IPS DF 19.7 (cell line): Measurements from ENCODE around the gene PLEKHM2.

Source experiments
- DNase-seq: peaks from one replicate; pipeline ENCODE4 v3.0.0-alpha.2; 2013; ENCODE audit warnings: low read depth, low spot score

Gene PLEKHM2

DNA sequence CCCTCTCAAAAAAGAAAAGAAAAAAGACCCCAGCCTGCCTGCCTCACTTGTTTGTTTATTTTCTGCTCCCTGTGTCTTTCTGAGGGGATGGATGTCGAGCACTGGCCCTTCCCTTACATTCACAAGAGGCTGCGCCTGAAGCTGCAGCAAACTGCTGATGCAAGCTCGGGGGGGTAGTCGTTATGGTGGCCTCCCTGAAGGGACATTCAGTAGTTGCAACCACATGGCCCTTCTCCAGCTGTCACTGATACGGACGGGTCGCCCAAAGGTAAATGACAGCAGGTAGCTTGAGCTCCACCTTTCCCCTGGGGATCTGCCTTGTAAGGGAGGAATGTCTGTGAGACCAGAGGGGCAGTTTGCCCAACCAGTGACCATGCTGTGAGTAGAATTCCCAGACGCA, 17.7 kb downstream of the PLEKHM2 start:
- no peak for DNase-seq

DNA sequence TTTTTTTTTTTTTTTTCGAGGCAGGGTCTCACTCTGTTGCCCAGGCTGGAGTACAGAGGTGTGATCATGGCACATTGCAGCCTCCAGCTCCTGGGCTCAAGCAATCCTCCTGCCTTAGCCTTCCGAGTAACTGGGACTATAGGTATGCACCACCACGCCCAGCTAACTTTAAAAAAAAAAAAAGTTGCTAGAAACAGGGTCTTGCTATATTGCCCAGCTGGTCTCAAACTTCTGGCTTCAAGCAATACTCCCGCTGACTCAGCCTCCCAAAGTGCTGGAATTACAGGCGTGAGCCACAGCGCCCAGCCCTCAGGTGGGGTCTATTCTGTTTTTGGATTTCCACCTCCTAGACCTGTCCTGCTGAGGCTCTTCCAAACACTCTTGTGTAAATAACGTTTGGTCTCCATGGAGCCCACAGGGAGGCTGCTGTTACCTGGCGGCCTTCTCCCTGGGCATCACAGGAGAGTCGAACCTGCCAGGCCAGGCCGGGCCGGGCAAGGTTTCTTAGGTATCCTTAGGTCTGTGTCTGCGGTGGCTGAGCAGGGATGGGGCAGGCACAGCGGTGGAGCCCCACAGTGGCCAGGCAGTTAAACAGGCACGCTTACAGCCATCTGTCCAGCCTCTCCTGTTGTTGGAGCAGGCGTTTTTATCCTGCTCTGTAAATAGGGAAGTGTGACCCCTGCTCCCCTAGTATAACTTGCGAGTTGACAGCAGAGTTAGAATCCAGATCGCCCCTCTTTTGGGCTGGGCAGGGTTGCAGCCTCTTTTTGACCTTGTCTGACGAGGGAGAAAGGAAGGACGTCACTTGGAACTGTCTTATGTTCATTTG, 18.8 kb downstream of the PLEKHM2 start:
- no peak for DNase-seq

DNA sequence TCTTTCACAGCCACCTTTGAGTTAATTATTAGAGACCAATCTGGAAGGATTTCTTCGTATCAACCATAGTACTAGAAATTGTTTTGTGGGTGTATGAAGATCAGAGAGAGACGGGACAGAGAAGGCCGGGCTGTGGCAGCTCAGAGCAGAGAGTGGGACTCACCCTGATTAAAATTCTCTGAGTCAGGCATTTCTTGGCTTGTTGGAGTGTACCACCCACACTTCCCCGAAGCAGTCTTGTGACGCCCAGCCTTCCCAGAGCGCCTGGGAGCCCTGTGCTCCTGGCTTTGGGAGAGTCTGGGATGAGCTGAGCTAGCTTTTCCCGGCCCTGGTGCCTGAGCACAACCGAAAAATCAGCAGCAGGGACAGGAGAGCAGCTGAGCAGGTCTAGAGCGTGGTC, 19.4 kb downstream of the PLEKHM2 start:
- DNase-seq, result no peak

DNA sequence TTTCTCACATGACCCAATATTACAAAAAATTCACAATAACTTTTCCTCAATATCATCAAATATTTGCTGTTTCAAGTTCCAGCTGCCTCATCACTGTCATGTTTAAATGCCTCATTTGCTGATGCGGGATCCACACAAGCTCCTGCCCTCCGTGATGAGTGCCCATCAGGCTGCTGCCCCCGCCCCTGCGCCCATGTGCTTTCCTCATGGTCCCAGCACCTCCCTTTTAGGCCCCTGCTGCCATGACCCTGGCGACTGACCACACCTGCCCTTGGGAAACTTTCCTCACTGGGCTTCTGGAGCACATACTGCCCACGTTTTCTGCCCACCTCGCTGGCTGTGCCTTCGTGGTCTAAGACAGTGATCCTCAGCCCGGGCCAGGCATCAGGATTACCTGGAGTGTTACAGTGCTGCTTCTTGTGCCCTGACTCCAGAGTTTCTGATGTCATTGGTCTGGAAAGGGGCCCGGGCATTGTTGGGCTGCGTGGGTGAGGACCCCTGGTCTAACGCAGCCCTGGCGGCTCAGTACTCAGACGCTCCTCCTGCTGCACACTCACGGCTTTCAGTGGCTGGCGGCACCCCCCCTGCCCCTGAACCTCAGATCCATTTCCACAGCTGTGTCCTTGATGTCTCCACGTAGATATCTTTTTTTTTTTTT, 20.5 kb downstream of the PLEKHM2 start:
- DNase-seq, result no peak

DNA sequence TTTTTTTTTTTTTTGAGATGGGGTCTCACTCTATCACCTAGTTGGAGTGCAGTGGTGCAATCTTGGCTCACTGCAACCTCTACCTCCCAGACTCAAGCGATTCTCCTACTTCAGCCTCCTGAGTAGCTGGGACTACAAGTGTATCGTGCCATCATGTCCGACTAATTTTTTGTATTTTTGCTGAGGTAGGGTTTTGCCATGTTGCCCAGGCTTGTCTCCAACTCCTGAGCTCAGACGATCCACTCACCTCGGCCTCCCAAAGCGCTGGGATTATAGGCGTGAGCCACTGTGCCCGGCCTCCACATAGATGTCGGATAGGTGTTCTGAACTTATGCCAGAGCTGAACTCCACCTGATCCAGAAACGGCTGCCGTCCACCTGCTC, 21.1 kb downstream of the PLEKHM2 start:
- DNase-seq, result no peak

DNA sequence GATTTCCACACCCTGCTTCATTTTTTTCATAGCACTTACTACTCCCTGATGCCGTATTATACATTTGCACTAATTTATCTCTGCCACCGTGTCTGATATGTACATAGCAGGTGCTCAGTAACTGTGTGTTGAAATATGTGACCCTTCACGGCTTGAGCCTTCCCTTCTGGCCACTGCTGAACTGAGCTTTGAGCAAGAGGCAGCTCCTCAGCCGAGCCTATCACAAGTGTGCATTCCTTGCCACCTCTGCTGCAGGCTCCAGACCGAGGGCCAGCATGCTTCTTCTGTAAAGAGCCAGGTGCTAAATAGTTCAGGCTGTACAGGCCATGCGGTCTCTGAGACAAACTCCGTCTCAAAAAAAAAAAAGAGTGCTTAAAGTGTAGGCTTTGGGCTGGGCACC, 22.6 kb downstream of the PLEKHM2 start:
- no peak for DNase-seq

DNA sequence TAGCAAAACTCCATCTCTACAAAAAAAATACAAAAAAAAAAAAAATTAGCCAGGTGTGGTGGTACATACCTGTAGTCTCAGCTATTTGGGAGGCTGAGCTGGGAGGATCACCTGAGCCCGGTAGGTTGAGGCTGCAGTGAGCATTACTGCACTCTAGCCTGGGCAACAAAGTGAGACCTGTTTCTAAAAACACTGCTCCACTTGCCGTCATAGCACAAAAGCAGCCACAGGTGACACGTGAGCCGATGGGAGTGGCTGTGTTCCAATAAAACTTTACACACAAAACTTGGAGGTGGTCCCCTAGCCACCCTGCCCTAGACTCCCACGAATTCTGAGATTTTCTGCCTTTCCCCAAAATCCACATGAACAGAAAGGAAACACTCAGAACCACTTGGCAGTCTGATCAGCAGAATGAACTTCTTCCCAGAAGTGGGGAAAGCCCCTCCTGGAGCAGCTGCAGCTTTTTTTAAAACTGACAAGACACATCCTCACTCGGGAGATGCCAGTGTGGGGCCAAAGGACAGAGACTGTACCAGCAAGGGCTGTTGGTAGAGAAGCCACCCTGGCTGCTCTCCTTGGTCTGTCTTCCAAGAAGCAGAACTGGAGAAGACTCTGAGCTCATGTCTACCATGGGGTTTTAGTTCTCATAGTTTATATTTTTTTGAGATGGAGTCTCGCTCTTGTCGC, 23.3 kb downstream of the PLEKHM2 start:
- DNase-seq, result no peak

DNA sequence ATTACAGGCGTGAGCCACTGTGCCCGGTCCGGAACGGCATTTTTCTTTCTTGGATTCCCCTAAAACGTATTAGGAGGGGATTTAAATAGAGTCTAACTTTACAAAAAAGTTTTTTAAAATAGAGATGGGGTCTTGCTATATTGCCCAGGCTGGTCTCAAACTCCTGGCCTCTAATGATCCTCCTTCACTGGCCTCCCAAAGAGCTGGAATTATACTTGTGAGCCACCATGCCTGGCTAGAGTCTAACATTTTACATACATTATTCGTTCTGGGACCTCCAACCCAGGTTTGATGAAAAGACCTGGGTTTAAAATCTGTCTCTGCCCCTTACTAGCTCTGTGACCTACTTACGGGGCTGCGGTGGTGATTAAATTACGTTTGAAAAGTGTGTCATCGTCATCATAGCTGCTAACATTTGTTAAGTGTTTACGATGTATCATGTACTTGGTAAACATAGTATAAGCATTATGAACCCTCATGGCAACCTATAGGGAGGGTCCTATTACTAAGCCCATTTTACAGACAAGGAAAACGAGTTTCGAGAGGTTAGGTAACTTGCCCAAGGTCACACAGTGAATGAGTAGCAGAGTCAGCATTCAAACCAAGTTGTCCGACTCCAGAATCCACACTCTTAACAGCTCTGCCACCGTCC, 24.5 kb downstream of the PLEKHM2 start:
- DNase-seq, result no peak

DNA sequence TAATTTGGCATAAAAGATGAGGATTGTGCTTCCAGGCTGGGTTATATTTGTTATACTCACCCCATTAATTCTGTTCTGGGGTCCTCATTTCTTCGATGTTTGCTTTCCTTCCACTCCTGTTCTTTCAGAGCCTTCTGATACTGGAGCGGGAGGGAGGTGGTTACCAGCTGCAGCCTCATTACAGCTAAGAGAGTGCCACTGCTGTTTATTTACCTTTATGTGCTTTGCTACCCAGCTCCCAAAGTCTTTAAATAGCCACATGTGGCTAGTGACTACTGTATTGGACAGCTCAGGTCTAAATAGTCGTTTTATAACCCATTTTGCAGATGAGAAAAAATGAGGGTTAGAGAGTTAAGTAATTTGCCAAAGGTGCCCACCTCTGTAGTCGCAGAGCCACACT, 25.1 kb downstream of the PLEKHM2 start:
- no peak for DNase-seq

DNA sequence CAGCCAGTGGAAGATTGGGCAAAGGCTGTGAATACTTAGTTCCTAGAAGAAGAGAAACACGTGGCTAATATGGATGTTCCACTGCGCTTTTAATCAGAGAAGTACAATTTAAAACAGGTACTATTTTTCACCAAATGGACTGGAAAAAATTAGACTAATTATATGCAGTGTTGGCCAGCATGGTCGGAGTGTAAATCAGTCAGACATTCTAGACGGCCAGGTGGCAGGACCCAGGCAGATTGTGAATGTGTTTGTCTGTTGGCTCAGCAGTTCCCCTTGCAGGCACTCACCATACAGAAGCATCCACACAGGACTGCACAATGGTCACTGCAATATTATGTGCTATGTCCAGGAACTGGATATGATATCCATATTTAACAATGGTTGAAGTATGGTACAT, 28.0 kb downstream of the PLEKHM2 start:
- no peak for DNase-seq

DNA sequence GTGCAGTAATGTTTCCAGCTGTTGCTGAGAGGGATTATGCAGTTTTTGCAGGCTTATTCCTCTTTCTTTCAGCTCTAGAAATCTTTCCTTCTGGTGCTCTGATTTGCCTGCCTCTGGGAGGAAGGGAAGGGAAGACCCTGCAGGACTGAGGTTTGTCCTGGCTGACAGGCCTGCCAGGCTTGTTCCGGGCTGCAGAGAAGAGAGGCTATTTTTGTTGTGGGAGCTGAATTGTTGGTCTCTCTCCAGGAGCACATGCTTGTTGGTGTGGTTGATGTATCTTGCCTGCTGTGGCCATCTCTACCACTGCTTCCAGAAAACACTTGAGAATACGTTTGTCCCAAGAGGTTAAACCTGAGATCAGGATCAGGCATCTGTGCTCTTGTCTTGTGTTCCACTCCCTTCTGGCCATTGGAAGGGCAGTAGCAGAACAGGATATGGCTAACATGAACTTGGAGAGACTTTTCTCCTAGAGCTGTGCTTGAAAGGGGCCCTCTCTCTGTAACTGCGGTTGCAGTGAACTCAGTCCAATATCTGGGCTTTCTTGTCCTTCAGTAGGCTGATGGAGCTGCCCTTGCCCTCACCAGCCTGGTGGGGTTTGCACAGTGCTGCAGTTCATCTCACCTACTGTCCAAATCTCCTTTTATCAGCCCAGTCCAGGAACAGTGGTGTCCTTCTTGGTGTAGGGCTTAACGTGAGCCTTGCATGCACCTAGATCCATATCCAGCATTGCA, 30.5 kb downstream of the PLEKHM2 start:
- DNase-seq, result no peak

DNA sequence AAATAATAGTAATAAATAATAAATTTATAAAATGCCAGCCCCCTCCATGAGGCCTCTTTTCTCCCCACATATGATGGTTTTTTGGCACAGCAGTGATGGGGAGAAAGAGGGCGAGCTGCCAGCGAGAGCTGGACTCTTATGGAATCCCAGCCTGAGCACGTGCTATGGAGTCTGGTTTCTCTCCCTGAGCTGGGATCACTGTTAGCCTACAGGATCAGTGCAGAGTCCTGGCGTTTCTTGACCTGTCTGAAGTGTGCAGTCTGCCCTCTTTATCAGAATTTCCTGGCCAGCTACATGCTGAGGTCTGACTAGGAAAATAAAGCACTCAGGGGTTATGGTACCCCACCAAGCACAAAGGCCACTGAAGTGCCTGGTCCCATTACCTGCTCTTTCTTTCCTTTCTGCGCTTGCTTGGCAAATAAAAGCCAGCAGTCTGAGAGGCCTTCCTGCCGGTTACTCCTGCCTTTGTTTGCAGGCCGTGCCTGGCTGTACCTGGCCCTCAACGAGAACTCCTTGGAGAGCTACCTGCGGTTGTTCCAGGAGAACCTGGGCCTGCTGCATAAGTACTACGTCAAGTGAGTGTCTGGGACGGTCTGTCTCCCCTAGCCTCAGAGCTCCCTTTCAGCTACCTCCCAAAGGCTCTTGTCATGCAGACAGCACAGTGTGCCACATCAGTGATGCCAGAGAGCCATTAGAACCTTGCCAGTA, 33.5 kb downstream of the PLEKHM2 start:
- DNase-seq, result no peak

DNA sequence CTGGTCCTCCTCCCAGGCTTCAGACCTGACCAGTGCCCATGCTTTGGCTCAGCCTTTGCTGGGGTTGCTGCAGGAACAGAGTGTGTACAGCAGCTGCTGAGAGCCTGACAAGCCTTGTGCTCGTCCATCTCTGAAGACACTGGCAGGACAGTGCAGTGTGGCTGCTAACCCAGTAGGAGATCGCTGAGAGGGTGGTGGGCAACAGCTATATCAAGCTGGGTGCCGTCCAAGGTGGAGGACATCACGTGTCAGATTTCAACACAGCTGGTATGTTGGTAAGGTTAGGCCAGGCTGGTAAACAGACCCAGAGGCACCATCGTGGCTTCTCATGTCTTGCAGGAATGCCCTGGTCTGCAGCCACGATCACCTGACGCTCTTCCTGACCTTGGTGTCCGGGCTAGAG, 34.1 kb downstream of the PLEKHM2 start:
- no peak for DNase-seq

DNA sequence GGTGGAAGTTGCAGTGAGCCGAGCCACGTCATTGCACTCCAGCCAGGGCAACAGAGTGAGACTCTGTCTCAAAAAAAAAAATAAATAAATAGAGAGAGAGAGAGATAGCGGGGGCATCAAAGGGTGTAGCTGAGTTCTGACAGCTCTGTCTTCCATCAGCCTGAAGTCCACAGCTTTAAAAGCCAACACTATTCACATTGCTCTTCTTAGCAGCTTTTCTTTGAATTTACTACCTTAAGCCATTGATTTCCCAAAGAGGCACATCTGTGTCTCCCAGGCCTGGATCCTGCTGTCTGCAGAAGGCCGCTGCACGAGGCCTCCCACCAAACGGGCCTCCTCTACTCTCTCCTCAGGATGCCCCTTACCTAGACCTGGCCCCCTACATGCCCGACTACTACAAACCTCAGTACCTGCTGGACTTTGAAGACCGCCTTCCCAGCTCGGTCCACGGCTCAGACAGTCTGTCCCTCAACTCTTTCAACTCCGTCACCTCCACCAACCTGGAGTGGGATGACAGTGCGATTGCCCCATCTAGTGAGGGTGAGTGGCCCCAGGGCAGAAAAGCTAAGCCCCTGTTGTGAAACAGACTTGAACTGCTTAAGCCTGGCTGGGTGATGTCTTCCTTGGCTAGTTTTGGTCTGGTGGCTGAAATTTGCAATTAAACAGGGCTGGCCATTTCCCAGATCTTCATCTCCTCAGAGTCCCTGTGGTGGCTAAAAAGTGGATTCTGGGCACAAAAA, 35.4 kb downstream of the PLEKHM2 start:
- no peak for DNase-seq

DNA sequence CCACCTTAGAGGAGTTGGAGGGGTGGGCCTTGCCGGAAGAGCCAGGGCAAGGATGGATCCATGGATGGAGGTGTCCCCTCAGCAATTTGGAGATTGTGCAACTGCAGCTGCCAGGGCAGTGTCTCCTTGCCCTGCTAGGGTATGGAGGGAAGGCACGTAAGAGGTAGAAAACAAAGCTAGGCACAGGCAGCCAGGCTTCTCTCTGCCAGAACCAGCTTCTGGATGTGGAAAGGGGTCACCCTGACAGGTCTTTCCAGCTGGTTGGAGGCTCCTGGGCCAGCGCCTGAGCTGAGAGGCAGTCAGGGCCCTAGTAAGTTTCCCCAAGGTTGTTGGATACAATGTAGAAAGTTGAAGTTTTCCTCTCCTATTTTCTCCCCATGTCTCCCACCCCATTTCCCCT, 36.7 kb downstream of the PLEKHM2 start:
- DNase-seq, result no peak

DNA sequence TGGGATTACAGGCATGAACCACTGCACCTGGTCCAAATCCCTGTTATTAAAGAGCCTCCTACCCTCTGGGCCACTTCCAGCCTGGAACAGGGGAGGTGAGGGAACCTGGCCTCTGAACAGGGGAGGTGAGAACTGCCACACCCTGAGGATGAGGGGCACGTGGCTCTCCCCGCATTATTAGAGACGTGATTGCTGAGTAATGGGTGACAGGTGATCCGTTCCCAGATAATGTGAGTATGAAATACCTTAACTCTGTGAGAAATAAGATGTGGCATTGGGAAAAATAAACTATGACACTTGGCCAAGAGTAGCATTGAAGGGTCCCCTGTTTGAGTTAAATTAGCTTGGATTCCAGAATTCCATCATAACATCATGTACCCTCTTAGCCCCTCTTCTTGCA, 38.3 kb downstream of the PLEKHM2 start:
- no peak for DNase-seq

DNA sequence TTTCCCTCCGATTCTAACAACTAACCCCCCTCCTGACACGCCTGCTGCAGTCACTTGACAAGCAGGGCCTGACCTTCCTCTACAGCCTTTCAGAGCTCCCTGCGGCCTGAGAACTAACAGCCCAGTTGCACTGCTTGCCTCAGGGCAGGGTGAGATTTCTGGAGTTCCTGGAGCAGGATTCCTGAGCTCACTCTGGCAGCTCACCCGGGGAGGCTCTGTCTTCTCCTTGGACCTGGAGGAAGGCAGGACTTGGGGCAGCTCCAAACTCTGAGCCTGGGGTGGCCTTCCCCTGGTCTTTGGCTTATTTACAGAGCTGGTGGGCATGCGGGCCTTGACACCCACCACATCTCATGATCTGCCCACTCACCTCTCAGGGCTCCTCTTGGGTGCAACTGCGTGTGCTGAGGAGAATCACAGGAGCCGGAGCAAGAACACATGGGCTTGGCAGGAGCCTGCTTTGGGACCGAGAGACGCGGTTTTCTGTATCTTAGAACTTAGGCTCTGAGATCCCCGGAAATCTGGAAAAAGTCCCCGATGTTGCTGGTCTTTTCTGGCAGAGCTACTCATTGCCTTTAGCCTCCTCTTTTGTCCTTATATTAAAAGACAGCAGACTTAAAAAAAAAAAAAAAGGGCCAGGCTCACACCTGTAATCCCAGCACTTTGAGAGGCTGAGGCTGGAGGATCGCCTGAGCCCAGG, 38.9 kb downstream of the PLEKHM2 start:
- DNase-seq, result no peak

DNA sequence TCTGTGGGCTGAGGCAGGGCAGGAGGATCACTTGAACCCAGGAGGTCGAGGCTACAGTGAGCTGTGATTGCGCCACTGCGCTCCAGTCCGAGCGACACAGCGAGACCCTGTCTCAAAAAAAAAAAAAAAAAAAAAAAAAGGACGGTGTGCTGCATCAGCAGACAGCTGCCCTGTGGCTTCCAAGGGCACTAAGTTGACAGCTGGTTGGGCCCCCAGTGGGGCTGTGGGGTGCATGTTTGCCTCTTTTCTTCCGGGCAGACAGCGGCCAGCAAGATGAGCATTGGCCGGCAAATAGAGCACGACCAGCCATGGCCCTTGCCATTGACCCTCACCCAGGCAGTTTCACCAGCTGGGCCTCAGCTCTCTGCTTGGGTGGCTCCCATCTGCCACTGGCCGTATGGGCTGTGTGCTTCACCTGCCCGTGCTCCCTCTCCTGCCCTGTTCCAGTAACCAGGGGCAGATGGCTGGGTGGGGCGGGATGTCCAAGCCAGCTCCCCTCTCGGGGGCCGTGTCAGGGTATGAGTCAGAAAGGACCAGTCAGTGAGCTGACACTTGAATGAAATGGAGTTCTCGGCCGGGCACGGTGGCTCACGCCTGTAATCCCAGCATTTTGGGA, 39.6 kb downstream of the PLEKHM2 start:
- no peak for DNase-seq
